Hematopoietic multipotent progenitor cell treated with erythropoietin and hydrocortisone succinate and interleukin-3 and kit ligand, for 17 days (in vitro differentiated cells): ENCODE measurements around the gene PEX6.
A peak's percentile ranks its signal among the peaks of the same experiment; 100 is the strongest.

Source experiments
- DNase-seq: peaks from one replicate; pipeline ENCODE4 v3.0.0-alpha.2; 2015; ENCODE audit warnings: low spot score

PEX6 gene

DNA sequence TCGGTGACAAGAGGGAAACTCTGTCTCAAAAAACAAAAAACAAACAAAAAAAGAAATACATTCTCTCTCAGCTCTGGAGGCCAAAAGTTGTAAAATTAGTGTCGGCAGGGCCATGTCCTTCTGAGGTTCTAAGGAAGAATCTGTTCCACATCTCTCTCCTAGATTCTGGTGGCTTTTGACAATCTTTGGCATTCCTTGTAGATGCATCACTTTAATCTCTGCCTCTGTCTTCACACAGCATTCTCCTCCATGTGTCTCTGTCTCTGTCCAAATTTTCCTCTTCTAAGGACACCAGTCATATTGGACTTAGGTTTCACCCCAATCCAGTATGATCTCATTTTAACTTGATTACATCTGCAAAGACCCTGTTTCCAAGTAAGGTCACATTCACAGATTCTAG, 14.5 kb upstream of the PEX6 start:
- DNase-seq: no peak

DNA sequence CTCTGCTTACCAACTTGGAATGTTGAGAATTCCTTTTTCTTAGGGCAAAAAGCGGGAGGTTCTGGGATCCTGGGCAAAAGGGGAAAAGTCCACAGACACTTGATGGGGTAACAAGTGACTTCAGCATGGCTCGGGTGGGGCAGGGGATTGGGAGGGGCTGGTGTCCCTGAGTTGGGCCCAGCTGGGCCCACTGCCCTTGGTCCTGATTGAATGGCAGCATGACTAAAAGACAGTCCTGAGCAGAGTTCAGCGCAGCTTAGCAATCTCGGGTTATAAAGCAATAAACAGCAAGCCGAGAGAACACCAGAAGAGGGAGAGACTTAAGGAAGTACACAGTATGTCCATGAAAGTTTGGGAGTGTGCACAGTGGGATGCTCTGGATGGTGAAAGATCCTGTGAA, 10.9 kb upstream of the PEX6 start:
- DNase-seq: no peak

DNA sequence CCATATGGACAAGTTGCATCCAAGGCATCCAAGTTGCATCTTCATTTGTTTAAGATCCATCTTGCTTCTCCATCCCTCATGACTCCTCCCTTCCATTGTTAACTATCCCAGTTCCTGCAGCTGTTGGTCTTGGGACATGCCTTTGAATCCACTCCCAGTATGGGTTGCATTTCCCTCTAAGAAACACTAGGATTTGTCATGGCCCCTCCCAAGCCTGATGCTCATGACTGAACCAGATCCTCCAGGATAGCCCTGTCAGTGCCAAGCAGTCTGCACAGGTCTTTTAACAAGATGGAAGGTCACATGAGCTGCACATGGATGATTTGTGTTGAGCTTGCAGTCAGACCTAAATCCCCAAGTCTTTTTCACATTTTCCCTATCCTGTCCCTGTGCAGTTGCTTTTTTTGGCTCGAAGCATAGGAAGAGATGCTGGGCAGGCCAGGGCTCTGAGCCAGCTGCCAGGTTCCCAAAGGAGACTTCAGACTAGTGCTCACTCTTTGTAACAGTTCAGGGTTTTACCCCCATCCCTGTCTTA, 9.6 kb upstream of the PEX6 start:
- no peak for DNase-seq

DNA sequence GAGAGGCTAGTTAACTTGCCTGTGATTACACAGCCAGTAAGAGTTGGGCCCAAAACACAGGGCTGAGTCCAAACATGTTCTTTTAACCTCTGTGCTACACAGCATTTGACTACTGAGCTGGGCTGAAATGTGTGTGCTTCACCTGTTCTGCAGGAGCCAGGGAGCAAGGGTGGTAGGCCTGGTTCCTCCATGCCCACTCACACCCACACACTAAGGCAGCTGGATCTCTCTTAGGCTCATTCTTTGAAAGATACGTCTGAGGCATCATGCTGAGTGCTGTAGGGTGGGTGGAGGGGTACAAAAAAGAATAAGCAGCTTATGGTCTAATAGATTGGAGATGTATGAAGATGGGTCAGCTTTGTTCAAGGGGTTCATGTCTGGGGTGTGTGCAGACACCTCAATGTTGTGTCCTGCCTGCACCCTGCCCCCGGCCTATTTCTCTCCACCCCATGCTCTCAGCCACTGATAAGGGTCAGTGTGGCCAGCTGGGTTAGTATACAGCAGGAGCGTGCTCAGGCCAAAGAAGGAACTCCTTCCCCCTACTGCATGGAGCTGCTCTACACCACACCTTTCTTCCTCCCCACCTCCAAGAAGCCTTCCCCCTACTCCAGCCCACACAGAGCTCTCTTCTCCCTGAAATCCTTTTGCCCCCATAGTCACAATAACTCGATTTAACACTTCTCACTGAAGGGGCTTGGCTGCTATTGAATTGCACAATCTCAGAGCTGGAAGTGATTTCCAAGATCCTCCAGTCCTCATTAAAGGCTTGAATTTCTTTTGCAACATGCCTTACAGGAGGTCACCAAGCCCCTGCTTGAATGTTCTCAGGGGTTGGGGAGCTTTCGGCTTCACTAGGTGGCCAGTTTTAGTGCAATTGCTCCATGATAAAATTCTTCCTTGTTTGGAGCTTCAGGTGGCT, 8.8 kb upstream of the PEX6 start:
- no peak for DNase-seq

DNA sequence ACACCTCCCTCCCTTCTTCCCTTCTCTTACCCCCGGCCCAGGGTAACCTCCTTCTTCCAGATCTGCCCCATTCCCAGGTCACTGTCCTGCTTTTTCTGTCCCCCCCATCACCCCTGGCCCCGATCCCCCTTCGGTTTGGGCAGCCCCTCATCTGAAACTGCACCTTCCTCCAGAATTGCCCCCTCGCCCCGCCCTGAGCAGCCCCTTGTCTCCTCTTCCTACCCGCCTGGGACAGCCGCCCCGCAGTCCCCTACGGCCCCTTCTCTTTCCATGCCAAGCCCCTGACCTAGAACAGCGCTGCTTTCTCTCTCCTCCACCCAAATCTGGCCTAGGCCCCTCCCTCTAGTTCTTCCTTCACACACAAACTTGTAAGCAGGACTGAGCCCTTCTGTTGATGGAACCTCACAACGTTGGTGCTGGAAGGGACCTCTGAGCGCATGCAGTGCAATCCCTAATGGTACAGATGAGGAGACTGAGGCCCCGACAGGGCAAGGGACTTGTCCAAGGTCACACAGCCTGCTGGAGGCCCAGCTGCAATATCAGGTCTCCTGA, 6.0 kb upstream of the PEX6 start:
- DNase-seq: peak; percentile 14

DNA sequence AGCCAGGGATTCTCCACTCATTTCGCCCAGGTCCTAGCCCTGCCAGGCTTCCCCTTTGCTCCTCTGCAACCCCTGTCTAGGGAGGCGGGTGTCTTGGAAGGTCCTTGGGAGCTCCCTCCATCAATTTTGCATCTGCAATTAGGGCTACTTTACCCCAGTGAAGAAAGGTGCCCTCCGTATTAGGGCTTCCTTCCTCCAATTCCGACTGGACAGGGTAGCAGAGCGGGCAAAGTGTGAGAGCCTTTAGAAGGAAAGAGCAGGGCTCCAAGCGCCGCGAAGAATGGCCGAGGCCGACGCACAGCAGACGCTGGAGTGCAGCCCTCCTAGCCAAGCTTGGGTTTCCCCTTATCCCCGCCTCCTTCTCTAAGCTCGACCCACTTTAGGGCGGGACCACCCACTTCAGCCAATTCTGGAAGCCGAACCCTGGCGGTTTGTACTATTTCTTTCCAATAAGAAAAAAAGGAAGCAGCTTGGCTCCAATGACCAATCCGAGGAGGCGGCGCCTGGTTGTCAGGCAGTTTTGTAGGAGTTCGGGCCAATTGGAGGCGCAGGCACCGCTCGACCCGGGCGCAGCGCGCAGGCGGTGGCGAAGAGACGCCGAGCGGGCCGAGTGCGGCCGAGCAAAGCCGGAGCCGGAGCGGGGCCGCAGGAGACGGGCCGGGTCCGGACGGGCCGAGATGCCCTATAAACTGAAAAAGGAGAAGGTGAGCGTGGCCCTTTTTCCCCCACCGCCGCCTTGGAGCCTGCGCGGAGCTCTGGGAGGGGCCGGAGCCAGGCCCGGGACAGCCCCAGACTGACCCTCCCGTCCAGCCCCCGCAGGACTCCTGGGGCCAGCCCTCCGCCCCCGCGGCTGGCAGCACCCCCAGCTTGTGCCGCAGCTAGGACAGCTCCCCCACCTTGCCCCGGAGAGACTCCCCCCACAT, 5.3 kb upstream of the PEX6 start, which contains the start of gene PPP2R5D:
TSS of gene PPP2R5D (plus strand) at position 570 of the 923 bp plus-strand sequence. CDS start at position 678, 108 bp downstream.
- peak; percentile 99 for DNase-seq

DNA sequence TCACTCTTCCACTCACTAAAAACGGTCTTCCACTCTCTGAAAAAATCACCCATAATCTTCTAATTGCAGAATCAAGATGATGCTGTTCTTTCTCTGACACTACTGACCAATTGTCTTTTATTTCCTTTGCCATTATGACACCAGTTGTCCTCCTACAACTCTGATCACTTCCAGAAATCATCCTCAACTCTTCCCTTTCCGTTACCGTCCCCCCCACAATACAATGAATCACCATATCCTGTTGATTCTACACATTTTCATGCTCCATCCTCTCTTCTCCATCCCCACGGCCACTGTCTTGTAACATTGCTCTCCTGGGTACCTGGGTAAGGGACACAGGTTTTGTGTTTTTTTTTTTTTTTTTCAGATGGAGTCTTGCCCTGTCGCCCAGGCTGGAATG, 2.9 kb upstream of the PEX6 start:
- no peak for DNase-seq

DNA sequence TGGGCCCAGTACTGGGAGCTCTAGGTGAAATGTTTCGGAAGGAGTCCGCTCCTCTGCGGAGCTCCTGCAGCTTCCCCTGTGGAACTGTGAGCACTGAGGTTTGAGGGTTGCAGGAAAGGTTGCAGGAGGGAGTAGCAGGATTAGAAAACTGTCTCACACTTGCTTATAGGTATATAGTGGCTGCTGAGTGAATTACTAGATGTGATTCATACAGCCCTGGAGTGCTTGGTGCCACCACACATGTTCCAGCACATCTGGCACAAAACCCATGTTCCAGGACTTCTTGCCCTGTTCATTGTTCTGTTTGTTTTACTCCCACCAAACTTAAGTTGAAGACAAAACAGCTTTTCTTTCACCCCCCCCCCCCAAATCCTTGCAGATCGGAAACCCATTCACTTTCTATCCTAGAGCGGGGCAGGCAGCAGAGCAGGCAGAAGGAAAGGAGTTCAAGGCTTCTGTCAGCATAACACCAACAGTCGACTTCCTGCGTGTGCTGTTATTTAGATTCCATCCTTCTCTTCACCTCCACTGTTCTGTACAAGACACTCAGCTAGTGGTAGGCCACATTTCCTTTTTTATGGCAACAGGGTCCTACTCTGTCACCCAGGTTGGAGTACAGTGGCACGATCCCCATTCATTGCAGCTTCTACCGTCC, 669 bp upstream of the PEX6 start:
- no peak for DNase-seq

DNA sequence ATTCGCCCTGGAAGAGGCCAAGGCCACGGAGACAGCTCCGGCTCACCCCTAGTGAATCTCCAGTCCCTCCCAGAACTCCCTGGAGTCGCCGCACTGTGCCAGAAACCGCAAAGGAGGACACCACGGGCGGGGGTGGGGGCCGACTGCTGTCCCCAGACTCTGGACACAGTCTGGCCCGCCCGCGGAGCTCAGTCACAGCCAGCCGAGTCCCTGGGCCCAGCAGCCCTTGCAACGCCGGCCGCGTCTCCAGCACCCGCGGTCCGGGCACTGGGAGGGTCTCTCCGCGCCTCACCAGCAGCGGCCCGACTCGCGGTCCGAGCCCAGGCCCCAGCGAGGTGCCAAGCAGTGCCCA, 518 bp downstream of the PEX6 start:
- peak; percentile 27 for DNase-seq

DNA sequence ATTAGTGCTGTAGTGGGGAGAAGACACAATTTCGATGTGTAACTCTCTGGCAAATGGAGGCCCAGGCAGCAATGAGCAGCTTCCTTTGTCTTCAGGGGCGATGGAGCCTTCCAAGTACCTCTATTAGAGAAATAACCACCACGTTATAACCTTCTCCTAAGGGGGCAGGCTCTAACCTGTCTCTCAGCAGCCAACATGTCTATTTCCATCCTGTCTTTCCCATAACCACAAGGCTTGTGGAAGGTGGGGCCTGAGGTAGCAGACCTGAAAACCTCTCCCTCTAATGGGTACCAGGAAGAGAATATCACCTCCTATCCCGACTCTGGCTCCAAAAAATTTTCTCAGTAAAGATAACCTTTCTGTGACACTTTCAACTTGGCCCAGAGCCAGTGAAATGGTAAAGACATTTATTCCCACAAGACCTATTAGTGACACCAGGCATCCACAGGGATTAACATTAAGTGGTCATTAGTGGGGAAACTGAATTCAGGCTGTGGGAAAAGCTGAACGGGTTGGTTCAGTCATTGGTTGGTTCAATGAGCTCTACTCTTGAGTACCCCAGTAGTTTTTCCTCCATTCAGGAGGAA, 4.0 kb downstream of the PEX6 start:
- no peak for DNase-seq

DNA sequence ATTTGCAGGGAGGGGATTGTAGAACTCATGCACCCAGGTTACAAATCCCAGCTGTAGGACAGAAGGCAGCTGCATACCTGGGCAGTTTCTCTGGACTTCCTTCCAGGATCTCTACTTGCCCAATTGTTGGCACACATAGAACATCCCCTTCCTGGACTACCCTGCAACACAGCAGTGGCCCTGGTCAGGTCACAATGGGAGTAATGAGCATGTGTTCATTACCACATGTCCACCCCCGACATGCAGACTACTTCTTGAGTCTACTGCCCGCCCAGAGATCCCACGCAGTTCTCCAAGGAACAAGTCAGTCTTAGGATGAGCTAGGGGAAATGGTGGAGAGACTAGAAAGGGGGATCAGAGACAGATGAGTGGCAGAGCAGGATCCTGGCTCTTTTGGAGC, 5.1 kb downstream of the PEX6 start:
- DNase-seq: no peak

DNA sequence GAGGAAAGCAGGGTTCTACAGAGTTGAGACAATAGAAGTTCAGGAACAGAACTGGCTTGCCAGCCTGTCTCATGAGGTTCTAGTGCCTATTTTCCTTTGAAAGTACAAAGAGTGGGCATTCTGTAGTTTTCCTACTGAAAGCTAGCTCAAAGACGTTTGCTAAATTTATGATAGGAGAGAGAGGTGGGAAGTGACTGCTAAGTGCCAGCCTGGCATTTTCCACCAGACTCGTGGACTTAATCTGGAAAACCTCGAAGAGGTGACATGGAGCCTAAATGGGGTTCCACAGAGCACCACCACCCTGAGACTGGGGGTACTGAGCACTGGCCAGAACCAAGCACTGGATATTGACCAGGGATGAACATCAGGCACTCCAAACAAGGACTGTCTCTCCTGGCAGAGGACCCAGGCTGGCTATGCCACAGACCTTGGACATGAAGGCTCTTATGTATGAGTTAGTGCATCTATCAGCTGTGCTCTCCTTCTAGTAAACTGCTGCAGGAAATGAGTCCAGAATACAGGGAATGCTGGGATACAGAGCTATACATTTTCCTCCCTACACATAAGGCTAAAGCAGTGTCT, 7.1 kb downstream of the PEX6 start:
- DNase-seq: no peak

DNA sequence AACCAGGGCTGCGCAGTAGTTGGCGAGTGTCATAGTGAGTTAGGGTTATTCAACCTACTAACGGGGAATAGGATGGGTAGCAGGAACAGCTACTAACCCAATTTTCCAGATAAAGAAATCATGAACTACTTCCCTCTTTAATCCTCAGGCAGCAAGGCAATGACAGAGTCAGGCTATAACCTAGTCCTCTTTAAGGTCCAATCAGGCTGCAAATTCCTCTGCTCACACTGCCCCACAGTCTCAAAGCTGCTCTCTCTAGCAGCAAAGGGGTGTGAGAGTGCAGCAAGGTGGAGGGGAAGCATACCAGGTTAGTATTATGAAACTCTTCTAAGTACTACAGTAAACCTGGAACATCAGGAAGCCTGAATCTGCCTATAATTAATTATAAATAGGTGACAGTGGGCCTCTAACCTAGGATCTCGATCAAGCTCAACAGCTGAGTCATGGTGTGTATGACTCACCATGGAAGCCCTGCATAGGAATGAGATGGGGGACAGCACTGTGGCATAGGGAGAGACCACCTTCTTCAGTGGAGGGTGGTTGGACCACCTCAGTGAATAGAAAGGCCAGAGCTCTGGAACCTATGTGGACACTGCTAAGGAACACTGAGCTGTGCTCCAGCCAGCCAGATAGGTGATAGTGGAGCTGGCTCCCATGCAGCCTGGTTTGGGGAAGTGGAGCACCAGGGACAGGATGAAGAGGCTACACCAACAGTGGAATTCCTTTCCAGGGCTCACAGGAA, 7.9 kb downstream of the PEX6 start:
- peak; percentile 54 for DNase-seq

DNA sequence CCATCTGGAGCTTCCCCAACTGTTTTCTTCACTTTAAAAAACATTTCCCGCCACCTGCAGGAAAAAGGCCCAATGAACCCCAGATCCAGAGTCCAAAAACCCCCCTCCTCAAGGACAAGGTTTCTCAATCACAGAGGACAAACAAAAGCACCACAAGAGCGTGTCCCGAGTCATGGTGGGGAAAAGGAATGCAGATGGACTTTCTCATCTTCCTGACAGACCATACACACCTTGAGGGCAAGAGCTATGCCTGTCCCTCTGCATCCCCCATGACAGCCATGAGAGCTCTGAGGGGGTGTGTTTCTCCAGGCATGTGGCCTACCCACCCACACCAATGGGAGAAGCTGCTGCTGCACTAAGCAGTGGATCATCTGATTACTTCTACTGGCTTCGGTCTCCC, 9.0 kb downstream of the PEX6 start:
- no peak for DNase-seq

DNA sequence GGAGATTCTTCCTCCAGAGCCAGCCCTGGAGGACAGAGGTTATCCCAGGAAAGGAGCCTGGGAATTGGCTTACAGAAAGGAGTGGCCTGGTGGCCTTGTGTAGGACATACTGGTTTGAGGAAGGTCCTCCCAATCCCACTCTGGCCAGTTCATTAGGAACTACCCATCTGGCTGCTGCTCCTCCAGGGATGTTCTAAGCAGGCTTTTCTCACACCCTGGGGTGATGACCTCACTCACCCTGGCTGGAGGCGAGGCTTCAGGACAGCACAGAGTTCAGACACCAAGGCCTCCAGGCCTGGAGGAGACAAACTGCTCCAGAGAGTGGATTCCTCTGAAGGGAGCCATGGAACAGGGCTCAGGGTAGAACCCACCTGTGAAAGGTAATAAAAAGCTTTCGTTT, 9.6 kb downstream of the PEX6 start:
- no peak for DNase-seq

DNA sequence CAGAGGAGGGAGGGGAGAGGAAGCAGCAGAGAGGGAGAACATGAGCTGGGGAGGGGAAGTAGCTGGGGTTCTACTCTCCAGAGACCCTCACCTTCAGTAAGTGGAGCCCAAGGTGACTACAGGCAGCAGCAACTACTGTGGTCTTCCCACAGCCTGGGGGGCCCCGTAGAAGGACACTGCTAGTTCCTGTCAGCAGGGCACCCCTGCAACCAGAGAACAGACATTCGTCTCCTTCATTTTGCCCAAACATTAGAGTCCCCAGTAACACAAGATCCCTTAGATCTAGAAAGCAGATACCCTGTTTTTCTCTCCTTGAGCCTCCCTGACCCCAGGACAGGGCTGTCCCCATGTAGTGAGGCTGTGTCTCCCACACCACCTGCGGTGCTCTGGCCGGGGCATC, 10.2 kb downstream of the PEX6 start:
- DNase-seq: no peak

DNA sequence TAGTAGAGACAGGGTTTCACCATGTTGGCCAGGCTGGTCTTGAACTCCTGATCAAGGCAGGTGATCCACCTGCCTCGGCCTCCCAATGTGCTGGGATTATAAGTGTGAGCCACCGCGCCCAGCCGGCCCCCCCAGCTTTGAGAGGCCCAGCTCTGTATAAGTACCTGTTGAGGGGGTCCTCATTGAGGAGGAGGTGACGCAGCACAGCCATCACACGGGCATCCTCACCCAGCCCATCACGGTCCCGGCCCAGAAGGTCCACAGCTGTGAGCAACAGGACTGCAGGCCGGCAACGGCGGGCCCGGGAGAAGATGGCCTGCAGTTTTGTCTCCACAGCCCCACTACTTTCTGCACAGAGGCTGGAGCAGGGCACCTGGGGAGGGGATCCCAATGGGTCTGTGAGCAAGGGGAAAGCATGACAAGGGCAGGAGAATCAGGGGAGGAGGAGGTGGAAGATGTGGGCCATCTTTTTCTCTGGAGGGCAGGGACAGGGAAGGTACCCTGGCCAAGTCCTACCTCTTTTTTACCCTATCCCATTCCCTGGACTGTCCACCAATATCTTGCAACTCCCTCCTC, 10.8 kb downstream of the PEX6 start:
- DNase-seq: no peak

DNA sequence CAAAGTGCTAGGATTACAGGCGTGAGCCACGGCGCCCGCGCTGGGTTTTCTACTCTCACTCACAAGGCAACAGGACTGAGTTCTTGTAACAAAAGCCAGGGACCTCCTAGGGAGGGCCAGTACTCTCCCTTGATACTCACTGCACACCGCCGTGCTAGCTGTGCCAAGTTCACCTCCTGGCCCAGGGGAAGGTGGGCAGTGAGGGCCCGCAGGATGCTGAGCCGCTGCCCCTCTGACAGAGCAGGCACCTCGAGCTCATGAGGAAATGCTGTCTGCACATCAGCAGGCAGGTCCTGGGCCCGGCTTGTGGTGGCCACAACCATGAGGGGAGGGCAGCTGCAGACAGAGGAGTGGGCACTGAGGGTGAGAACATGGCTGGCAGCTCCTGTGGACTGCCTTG, 11.8 kb downstream of the PEX6 start:
- DNase-seq: no peak

DNA sequence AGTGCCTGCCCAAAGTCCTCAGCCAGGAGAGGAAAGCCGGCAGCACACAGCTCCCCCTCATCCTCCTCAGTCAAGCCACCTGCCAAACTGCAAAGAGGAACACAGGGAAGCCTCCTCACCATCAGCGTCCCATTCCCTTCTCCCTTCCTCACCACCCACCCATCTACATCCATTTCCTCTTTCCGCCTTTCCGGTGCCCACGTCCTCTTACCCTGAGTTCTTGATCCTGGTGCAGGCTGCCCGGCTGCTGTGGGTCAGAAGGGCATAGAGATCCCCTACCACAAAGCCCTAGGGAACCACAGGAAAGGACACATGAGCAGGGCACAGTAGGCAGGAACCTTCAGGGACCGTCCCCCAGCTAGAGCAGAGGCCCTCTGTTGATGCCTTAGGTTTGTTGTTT, 12.4 kb downstream of the PEX6 start:
- no peak for DNase-seq
